ENCODE measurements around the gene MMP21.

Gene MMP21

GRCh38 chr10:125788156-125789034, 12.8 kb upstream of the MMP21 start:
- peak; percentile 6 for DNase-seq

- no peak for DNase-seq
Observed at GRCh38 chr10:125785791-125786190, 10.2 kb upstream of the MMP21 start.

DNA sequence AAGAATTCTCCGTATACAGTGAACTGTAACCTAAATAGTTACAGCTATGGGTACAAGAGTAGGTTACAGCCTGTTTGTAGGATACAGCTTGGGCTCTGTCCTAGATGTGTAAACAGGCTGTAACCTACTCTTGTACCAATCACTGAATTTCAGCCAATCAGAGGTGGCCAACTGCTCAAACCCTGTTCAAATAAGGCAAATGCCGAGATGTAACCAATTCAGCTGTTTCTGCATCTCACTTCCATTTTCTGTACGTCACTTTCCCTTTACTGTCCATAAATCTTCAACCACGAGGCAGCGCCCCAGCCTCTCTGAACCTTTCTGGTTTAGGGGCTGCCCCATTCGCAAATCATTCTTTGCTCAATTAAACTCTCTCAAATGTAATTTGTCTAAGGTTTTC, 8.3 kb upstream of the MMP21 start:
- DNase-seq, result no peak

GRCh38 chr10:125783408-125783807, 7.8 kb upstream of the MMP21 start:
- no peak for DNase-seq

- DNase-seq, result no peak
Observed at GRCh38 chr10:125782616-125783015, 7.0 kb upstream of the MMP21 start.

DNA sequence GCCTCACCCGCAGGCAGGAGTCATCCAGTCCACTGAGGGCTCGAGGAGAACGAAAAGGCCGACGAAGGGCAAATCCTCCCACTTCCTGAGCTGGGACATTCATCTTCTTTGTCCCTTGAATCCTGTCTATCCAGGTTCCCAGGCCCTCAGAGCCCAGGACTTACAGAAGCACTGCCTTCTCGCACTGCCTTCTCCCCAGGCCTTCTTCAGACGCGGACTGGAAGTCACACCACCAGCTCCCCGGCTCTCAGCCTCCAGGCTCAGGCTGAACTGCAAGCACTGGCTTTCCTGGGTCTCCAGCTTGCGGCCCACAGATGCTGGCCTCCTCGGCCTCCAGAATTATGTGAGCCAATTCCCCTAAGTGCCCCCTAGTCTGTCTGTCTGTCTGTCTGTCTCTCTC, 6.4 kb upstream of the MMP21 start:
- no peak for DNase-seq

GRCh38 chr10:125781374-125781773, 5.8 kb upstream of the MMP21 start:
- DNase-seq, result no peak

DNA sequence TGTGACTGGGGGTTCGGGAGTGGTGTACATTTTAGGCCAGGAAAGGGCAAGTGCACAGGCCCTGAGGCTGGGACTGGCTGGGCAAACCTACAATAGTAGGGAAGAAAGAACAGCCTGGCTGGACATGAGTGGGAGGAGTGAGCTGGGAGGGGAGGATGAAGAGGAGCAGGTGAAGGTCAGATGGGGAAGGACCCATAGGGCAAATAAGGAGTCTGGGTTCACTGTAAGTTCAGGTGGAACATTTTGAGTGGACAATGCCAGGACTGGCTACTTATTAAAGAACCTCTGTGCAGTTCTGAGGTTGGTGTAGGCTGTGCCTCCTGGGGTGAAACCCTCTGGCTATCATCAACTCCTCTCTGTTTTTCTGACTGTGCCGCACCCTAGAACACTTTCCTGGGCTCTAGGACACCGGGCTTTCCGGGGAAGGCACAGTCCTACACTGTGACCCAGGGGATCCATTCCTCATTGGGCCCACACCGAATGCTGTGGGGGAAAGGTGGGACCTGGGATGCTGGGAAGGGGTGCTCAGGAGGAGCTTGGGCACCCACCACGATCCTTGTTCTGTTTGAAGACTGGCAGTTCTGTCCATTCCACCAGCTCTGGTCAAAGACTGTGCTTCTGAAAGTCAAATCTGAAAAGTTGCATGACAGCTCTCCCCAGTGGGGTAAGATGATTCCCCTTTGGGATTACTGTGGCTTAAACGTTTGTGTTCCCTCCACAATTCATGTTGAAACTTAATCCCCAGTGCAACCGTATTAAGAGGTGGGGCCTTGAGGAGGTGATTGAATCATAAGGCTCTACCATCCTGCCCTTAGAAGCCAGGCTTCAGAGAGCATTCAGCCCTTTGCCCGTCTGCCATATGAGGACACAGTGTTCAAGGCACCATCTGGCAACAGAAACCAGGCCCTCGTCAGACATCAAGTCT, 4.0 kb upstream of the MMP21 start:
- DNase-seq, result peak; percentile 8

DNA sequence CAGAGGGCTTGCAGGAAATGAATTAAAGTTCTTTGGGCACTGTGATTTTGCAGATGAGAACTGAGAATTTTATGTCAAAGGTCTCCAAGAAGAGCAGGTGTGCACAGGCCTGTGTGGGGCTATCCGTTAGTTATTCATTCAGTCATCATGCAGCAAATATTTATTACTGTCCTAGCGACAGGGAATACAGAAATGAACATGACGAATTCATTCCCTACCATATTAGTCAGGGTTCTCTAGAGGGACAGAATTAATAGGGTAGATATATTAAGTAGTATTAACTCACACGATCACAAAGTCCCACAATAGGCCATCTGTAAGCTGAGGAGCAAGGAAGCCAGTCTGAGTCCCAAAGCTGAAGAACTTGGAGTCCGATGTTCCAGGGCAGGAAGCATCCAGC, 2.9 kb upstream of the MMP21 start:
- DNase-seq, result no peak

- no peak for DNase-seq
Observed at GRCh38 chr10:125777806-125778205, 2.2 kb upstream of the MMP21 start.

DNA sequence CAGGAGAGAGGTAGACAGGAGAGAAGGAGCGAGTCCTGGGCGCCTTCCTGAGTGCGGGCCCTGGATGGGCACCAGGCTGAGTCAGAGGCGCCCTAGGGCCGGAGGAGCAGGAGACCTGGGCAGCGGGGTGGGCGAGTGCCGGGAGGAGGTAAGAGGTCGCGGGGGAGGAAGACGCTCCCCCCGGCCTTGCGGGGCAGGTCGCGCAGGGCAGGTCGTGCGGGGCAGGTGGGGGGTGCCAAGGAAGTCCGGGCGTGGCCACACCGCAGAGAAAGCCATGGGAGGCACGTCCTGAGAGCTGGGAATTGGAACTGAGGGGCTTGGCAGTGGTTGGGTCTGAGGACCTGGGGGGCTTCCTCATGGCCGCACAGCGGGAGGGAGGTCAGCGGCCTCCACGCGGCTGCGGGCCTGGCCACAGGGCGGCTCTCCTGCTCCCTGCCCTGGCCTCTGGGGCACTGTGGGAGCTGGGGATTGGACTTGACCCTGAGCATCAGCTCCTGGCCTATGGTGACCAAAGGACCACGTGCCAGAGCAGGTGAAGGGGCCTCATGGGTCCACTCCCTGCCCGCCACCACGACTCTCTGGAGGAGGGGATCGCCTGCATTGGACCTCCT, 935 bp downstream of the MMP21 start:
- DNase-seq, result no peak

DNA sequence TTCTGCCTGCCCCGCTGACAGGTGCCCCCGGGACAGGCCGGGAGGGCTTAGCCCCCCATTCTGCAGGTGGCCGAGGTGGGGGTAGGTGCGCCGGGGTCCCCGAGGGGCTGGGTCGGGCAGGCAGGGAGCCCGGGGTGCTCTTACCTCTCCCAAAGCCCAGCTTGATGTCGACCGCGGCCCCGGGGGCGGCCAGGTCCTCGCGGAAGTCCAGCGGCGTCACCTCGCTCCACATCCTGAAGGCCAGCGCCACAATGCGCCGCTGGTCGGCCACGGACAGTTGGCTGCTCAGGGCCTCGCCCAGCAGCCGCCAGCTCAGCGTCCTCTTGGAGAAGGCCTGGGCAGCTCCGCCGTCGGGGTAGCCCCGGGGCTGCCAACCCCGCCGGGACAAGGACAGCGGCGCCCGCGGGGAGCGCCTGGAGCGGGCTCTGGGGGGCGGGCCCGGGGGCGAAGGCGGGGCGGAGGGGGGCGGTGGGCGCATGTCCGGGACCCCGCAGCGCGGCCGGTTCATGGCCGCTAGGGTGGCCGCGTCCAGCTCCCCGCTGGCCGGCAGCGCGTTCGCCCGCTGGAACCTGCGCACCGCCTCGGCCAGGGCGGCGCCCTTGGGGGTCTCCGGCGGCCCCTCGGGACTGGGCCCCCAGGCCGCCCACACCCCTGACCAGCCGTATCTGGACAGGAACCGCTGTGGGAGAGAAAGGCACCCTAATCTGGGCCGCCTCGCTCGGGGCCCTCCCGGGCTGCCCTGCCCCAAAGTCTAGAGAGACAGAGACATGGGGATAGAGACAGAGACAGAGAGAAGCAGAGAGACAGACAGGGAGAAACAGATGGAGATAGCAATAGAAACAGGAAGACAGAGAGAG, 1.7 kb downstream of the MMP21 start:
- DNase-seq, result no peak

DNA sequence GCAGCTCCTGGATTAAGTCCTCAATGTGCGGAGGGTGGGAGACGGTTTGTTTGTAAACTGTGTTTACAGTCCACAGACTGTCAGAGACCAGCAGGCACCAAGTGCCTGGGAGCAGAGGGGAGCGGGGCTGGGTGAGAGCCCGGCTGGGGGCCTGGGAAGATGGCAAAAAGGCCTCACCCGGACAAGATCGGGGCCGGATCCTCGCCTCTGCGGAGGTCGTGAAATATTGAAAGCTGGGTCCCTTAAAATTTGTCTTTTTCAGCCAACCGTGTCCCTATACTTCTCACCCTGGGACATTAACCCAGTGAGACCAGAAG, 2.8 kb downstream of the MMP21 start:
- no peak for DNase-seq

GRCh38 chr10:125772112-125772863, 3.3 kb downstream of the MMP21 start:
- DNase-seq, result no peak

DNA sequence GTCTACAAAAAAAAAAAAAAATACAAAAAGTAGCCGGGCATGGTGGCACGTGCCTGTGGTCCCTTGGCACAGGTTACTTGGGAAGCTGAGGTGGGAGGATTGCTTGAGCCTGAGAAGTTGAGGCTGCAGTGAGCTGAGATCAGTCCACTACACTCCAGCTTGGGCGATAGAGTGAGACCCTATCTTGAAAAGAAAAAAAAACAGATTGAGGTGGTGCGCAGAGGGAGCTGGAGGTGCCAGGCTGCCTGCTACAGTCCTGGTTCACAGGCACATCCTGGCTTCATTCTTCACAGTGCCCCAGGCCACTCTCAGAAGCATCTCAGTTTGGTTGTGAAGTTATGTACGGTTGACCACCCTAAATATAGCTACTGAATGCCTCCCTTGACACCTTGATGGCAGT, 4.8 kb downstream of the MMP21 start:
- no peak for DNase-seq

DNA sequence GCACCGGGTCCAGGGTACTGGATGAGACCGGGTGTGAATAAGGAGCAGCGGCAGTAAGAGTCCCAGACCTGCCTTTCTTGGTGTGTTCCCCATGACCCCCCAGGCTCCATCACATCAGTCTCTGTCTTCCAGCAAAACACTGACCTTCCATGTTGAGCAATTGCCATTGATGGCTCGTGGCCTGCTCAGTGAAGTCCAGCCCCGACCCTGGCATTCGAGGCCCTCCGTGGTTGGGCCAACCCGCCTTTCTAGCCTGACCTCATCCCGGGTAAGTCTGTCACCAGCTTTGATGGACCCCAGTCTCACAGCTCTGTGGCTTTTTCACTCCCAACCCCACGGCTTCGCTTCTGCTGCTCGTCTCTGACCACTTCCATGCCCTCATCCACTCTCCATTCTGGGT, 6.4 kb downstream of the MMP21 start:
- no peak for DNase-seq

DNA sequence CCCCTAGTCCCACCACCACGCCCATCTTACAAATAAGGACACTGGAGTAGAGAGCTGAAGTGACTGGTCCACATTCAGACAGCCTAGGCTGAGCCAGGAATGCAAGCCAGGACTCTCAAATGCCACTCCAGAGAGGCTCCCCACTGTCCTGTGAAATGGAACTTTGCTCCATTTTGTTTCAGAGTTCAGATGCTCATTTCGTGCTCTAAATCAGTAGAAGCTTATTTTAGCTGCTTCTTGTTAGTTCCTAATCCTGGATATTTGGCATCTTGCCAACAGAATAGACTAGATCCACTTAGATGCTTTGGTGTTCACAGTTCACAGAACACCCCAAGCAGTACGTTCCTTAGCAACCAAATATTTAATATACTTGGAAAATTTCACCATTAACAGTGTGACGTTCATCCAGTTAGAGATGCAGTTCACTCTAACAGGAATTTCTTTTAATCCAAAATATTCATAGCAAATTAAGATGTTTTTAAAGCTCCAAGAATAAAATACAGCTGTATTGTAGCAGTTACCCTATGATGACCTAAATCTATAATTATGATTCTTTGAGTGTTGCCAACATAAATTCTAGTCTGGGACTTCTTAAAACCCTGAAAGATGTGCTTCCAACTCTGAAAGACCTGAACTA, 7.3 kb downstream of the MMP21 start:
- peak; percentile 3 for DNase-seq

GRCh38 chr10:125766511-125766910, 9.1 kb downstream of the MMP21 start:
- no peak for DNase-seq

DNA sequence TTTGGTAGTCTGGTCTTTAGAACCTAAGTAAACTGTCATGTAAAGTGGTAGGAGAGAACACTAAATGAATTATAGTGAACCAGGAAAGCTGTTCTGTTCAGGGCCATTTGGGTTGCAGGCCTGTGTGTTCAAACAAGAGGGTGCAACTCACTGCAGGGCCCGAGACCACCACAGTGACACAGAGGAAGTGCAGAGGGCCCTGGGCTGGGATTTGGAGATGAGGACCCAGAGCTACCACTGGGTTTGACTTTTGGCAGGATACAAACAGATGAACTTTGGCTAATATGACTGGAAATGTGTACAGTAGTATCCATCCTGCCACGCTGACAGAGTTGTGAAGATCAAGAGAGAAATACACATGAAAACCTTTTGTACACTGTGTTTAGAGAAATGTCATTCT, 9.8 kb downstream of the MMP21 start:
- no peak for DNase-seq

DNA sequence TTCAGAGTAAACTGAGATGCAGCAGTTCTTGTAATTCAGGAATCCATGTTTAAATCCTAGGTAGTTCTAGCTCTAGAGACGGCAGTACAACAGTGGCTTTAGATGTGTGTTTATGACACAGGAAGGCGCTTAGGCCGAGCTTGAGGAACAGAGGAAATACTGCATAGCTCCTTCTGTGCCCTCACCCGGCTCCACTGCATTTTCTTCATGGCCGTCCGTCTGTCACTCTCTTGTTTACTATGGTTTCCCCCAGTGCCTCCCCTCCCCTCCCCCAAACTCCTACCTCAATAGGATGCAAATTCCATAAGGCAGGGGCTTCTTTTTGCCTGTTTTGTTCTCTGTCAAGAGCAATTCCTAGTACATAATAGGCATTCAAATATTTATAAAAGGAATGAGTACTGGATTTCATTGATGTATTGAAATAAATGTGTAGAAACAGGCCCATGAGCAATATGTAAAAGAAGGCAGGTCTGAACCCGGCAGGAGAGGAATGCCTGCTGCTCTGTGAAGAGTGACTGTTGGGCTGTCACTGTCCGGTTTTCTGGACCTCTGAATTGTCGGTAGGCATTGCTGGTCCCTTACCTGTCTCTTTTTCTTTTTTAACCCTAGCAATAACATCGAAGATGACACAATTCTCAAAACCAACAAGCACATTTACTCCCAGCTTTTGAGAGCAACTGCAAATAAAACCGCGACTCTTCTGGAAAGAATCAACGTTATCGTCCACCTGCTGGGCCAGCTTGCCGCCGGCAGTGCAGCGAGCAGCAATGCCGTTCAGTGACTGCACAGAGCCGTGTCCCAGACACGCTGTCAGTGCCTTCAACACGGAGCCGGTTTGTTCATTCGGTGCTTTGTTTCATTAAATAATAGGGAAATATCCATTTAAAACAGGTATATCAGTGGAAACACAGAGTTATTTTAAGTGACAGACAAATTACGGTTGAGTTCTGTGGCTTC, 12.7 kb downstream of the MMP21 start:
- DNase-seq, result no peak
